Fibroblast of lung (primary cell): ENCODE results near the gene MINDY3. TPM values are rescaled to one million over a fixed set of nuclear protein-coding genes. Genes with fewer than 3 reads are reported as not detected.

ENCODE experiments used
- DNase-seq, 2 donors: peaks; one replicate each; pipeline versions ENCODE4 v3.0.0 to v3.0.0-alpha.2; 2010; ENCODE audit warnings: low read depth in 2 of 2
- H2AFZ ChIP-seq: 2 replicates; pipeline ENCODE4 v1.5.1; 2012; ENCODE audit warnings: low read length, control low read depth, inconsistent platforms
- H3K27ac ChIP-seq: 2 replicates; pipeline ENCODE4 v1.5.1; 2011; ENCODE audit warnings: low read length, control low read depth; ENCODE audit not compliant: insufficient read depth
- H3K27me3 ChIP-seq: 2 replicates; pipeline ENCODE4 v1.5.1; 2011; ENCODE audit warnings: mild to moderate bottlenecking, low read length; ENCODE audit not compliant: control insufficient read depth, insufficient read depth
- H3K36me3 ChIP-seq: 2 replicates; pipeline ENCODE4 v1.5.1; 2011; ENCODE audit warnings: low read length; ENCODE audit not compliant: control insufficient read depth, insufficient read depth
- H3K4me1 ChIP-seq: 2 replicates; pipeline ENCODE4 v1.5.1; 2011; ENCODE audit warnings: low read length; ENCODE audit not compliant: control insufficient read depth, insufficient read depth; ENCODE audit errors: extremely low read depth
- H3K4me2 ChIP-seq: 2 replicates; pipeline ENCODE4 v1.5.1; 2011; ENCODE audit warnings: low read length, control low read depth; ENCODE audit not compliant: insufficient read depth; ENCODE audit errors: extremely low read depth
- H3K4me3 ChIP-seq, 4 experiments: fragments of 200-600 bp in 1 of 4; sonication (generic) in 1 of 4; replicated peaks in 1 of 4; 2 replicates each; pipeline ENCODE4 v1.5.1; 2011 to 2016; ENCODE audit warnings: low read length in 4 of 4, low read depth in 3 of 4, mild to moderate bottlenecking in 3 of 4, control low read depth in 2 of 4, inconsistent platforms in 1 of 4, mixed read lengths in 1 of 4; ENCODE audit not compliant: insufficient read depth in 1 of 4; ENCODE audit errors: control extremely low read depth in 1 of 4
- H3K79me2 ChIP-seq: 2 replicates; pipeline ENCODE4 v1.5.1; 2012; ENCODE audit warnings: mild to moderate bottlenecking, low read length, inconsistent platforms; ENCODE audit not compliant: control insufficient read depth, insufficient read depth
- H3K9ac ChIP-seq: 2 replicates; pipeline ENCODE4 v1.5.1; 2011; ENCODE audit warnings: mild to moderate bottlenecking, low read length, control low read depth; ENCODE audit not compliant: insufficient read depth
- H3K9me3 ChIP-seq: 2 replicates; pipeline ENCODE4 v1.5.1; 2012; ENCODE audit warnings: low read depth, low read length; ENCODE audit not compliant: control insufficient read depth, insufficient read depth
- H4K20me1 ChIP-seq: 2 replicates; pipeline ENCODE4 v1.5.1; 2011; ENCODE audit warnings: low read length; ENCODE audit not compliant: control insufficient read depth, insufficient read depth; ENCODE audit errors: extremely low read depth
- CTCF ChIP-seq, 2 donors: IDR thresholded peaks in 1 of 2; conservative IDR thresholded peaks in 1 of 2; 1 replicate in 1 of 2; 2 replicates in 1 of 2; pipeline ENCODE4 v1.5.1; 2011 to 2012; ENCODE audit warnings: low read length in 2 of 2, control low read depth in 1 of 2, inconsistent platforms in 1 of 2, low read depth in 1 of 2, mild to moderate bottlenecking in 1 of 2
- EZH2 ChIP-seq: IDR thresholded peaks from 2 replicates; pipeline ENCODE4 v1.5.1; 2012; ENCODE audit warnings: low read length, control low read depth, mild to moderate bottlenecking; ENCODE audit errors: missing control alignments
- polyA plus RNA-seq, 2 donors: library from polyadenylated mRNA; depleted of rRNA in 1 of 2; stranded (reverse) in 1 of 2; unstranded in 1 of 2; fragments of >200 nt; gene quantifications; 2 replicates each; pipeline ENCODE4 v1.2.1, GENCODE V29; 2011 to 2012; ENCODE audit warnings: missing spikeins in 1 of 2
- total RNA-seq: library from RNA; depleted of rRNA; stranded (reverse); fragments of >200 nt; gene quantifications from 2 replicates; pipeline ENCODE4 v1.2.1, GENCODE V29; 2014

MINDY3 gene
- total and polyA plus RNA-seq, 2 donors (not counting 1 experiment from before 2014, with no cell fraction given): 30.6 to 37.5 TPM

GRCh38 chr10:15759265-15759664 is 101.0 kb downstream of the MINDY3 start:
- DNase-seq: no peak
- no peak overlapping the region for H3K4me3 ChIP-seq
- H3K4me2 ChIP-seq: no peak overlapping the region
- H3K4me1 ChIP-seq: no peaks in the 10 kb centered on the region
- TF ChIP-seq EZH2 (no peak), CTCF (conservative IDR thresholded peaks at IDR 0.05 in 1 of 2, IDR thresholded peaks at IDR 0.05 in 1 of 2; ENCODE audit: low read depth in 1 of 2, low read length in 2 of 2) (no peak)
- no peak overlapping the region for H3K9ac ChIP-seq
- H3K36me3 ChIP-seq: no peaks in the 10 kb centered on the region
- H3K27ac ChIP-seq: no peak overlapping the region
- H4K20me1 ChIP-seq: no peaks in the 10 kb centered on the region
- no peaks in the 10 kb centered on the region for H3K9me3 ChIP-seq
- H3K79me2 ChIP-seq: no peaks in the 10 kb centered on the region
- H2AFZ ChIP-seq: no peak overlapping the region
- H3K27me3 ChIP-seq: no peaks in the 10 kb centered on the region

GRCh38 chr10:15758618-15759017 is 101.7 kb downstream of the MINDY3 start:
- Histone ChIP-seq H4K20me1 (no peaks in the 10 kb centered on the region), H3K27me3 (no peaks in the 10 kb centered on the region), H2AFZ (no peak overlapping the region), H3K36me3 (no peaks in the 10 kb centered on the region), H3K4me1 (no peaks in the 10 kb centered on the region), H3K9me3 (no peaks in the 10 kb centered on the region), H3K27ac (no peak overlapping the region), H3K4me3 (no peak overlapping the region), H3K79me2 (no peaks in the 10 kb centered on the region), H3K4me2 (no peak overlapping the region), H3K9ac (no peak overlapping the region)
- no peak for DNase-seq
- TF ChIP-seq EZH2 (no peak), CTCF (conservative IDR thresholded peaks at IDR 0.05 in 1 of 2, IDR thresholded peaks at IDR 0.05 in 1 of 2; ENCODE audit: low read depth in 1 of 2, low read length in 2 of 2) (no peak)

GRCh38 chr10:15754937-15755336 is 105.4 kb downstream of the MINDY3 start:
- H3K36me3 ChIP-seq: no peaks in the 10 kb centered on the region
- H3K79me2 ChIP-seq: no peaks in the 10 kb centered on the region
- no peak overlapping the region for H3K9ac ChIP-seq
- no peak for DNase-seq
- no peak overlapping the region for H2AFZ ChIP-seq
- H3K9me3 ChIP-seq: no peaks in the 10 kb centered on the region
- H3K4me3 ChIP-seq: no peak overlapping the region
- TF ChIP-seq CTCF (conservative IDR thresholded peaks at IDR 0.05 in 1 of 2, IDR thresholded peaks at IDR 0.05 in 1 of 2; ENCODE audit: low read depth in 1 of 2, low read length in 2 of 2) (no peak), EZH2 (no peak)
- no peak overlapping the region for H3K27ac ChIP-seq
- H3K27me3 ChIP-seq: no peaks in the 10 kb centered on the region
- no peaks in the 10 kb centered on the region for H3K4me1 ChIP-seq
- H4K20me1 ChIP-seq: no peaks in the 10 kb centered on the region
- H3K4me2 ChIP-seq: no peak overlapping the region
